ENCODE data around the gene SLC35E3. TPM values are rescaled to one million over a fixed set of nuclear protein-coding genes. Genes with fewer than 3 reads are reported as not detected.

Gene SLC35E3
- total RNA-seq, 1 experiment from 2014 or later = 4.9 TPM

GRCh38 chr12:68733661-68734071, 12.3 kb upstream of the SLC35E3 start:
- H3K9me2 ChIP-seq (ENCODE audit: insufficient read depth) = no peaks in the 10 kb centered on the region
- RAD21 ChIA-PET (ENCODE audit: low non-redundant PET in 1 of 2, low total read pairs in 2 of 2, uncharacterized antibody in 2 of 2, unreplicated experiment in 2 of 2) = no interaction called here
- intact Hi-C loops (cut with micrococcal nuclease) = no loop called here
- no peaks in the 10 kb centered on the region for H4K20me1 ChIP-seq (ENCODE audit: insufficient read depth)
- H3K36me3 ChIP-seq (ENCODE audit: control insufficient read depth in 1 of 2, insufficient read depth in 2 of 2, low read length in 2 of 2) = peaks cover 39 to 40% of the 10 kb centered on the region in 2 experiments
- no peak overlapping the region for H3K4me3 ChIP-seq (replicated peaks in 1 of 2; ENCODE audit: low read depth in 1 of 2, low read length in 2 of 2)
- no peak overlapping the region for H3K9ac ChIP-seq (ENCODE audit: low read length)
- H3K27me3 ChIP-seq (ENCODE audit: insufficient read depth, low read length) = no peaks in the 10 kb centered on the region
- H3K4me2 ChIP-seq (ENCODE audit: low read length) = no peak overlapping the region
- H3K27ac ChIP-seq (ENCODE audit: low read depth, low read length) = no peak overlapping the region
- POLR2A ChIA-PET = no interaction called here
- H3K9me3 ChIP-seq (ENCODE audit: control insufficient read depth in 1 of 2, insufficient read depth in 1 of 2, low read depth in 1 of 2, low read length in 2 of 2) = no peaks in the 10 kb centered on the region
- peaks cover 0 to 10% of the 10 kb centered on the region in 2 experiments; a peak in 1 of 4 replicates for H3K4me1 ChIP-seq (ENCODE audit: control insufficient read depth in 1 of 2, insufficient read depth in 2 of 2, low read length in 2 of 2)
- H2AFZ ChIP-seq (ENCODE audit: low read depth, low read length, poor library complexity, severe bottlenecking) = no peak overlapping the region
- ATAC-seq = no peak
- no peaks in the 10 kb centered on the region for H3K79me2 ChIP-seq (ENCODE audit: insufficient read depth, low read length)
- no peak for TF ChIP-seq ZBTB33 (IDR thresholded peaks at IDR 0.05; ENCODE audit: extremely low read depth, insufficient replicate concordance, low read length)
- TF ChIP-seq SP1 (IDR thresholded peaks at IDR 0.05; ENCODE audit: low read depth) = no peak
- TF ChIP-seq ELF1 (IDR thresholded peaks at IDR 0.05; ENCODE audit: borderline replicate concordance, low read depth) = no peak
- TF ChIP-seq YY1 (IDR thresholded peaks at IDR 0.05; ENCODE audit: extremely low read depth, insufficient replicate concordance, low read depth, low read length) = no peak
- no peak for TF ChIP-seq EZH2phosphoT487 (IDR thresholded peaks at IDR 0.05; ENCODE audit: borderline replicate concordance)
- TF ChIP-seq MAX (IDR thresholded peaks at IDR 0.05) = no peak
- TF ChIP-seq CBX3 (IDR thresholded peaks at IDR 0.05; ENCODE audit: low read depth) = no peak
- no peak for TF ChIP-seq FOSL1 (IDR thresholded peaks at IDR 0.05; ENCODE audit: low read depth)
- TF ChIP-seq CEBPB (IDR thresholded peaks at IDR 0.05; ENCODE audit: low read depth) = no peak
- TF ChIP-seq SRF (IDR thresholded peaks at IDR 0.05; ENCODE audit: low read depth) = no peak
- TF ChIP-seq REST (IDR thresholded peaks at IDR 0.05; ENCODE audit: low read depth) = no peak
- no peak for TF ChIP-seq RAD21 (IDR thresholded peaks at IDR 0.05; ENCODE audit: low read depth)
- no peak for TF ChIP-seq POLR2AphosphoS5 (IDR thresholded peaks at IDR 0.05; ENCODE audit: low read depth, low read length)
- TF ChIP-seq ZNF274 (IDR thresholded peaks at IDR 0.05; ENCODE audit: low read depth, low read length) = no peak
- TF ChIP-seq POLR2A (IDR thresholded peaks at IDR 0.05; ENCODE audit: borderline replicate concordance, extremely low read depth, insufficient read depth, insufficient read length) = no peak
- no peak for TF ChIP-seq CTCF (IDR thresholded peaks at IDR 0.05 in 2 of 3, conservative IDR thresholded peaks at IDR 0.05 in 1 of 3; ENCODE audit: borderline replicate concordance in 1 of 3, insufficient read depth in 1 of 3, low read depth in 2 of 3, low read length in 2 of 3)
- TF ChIP-seq EZH2 (IDR thresholded peaks at IDR 0.05) = no peak
- no peak for TF ChIP-seq JUND (IDR thresholded peaks at IDR 0.05)
- TF ChIP-seq ATF3 (IDR thresholded peaks at IDR 0.05) = no peak
- CTCF ChIA-PET = no interaction called here
- DNase-seq (ENCODE audit: low read depth, low spot score) = no peak
- BruUV-seq (replicated peaks) = no TSS peak

Measured in HCT116 (cell line).